ENCODE measurements around the gene ERICH6.

ERICH6 gene

DNA sequence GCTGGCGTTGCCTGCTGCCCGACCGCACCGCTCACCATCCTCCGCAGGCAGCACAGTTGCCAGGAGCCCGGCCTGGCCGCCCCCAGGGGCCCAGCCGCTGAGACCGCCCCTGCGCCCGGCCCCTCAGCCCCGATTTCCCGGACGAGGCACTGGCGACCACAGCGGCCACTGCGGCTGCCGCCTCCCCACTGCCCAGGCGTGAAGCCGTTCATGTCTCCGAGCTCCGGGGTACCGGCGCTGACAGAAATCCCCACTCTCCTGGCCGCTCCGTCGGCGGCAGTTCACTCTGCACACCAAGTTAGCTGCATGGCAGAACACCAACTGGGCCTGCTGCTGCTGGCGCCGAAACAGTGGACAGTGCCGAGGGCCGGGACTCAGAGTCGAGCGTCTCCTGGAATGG lies 92.1 kb downstream of the ERICH6 start:
- Histone ChIP-seq H3K27me3 (ENCODE audit: control insufficient read depth in 1 of 2, insufficient read depth in 2 of 2, low read length in 2 of 2) (no peaks in the 10 kb centered on the region), H3K4me3 (ENCODE audit: low read length in 2 of 2) (no peak overlapping the region), H3K4me1 (ENCODE audit: control insufficient read depth, insufficient read depth, low read length) (no peaks in the 10 kb centered on the region)

DNA sequence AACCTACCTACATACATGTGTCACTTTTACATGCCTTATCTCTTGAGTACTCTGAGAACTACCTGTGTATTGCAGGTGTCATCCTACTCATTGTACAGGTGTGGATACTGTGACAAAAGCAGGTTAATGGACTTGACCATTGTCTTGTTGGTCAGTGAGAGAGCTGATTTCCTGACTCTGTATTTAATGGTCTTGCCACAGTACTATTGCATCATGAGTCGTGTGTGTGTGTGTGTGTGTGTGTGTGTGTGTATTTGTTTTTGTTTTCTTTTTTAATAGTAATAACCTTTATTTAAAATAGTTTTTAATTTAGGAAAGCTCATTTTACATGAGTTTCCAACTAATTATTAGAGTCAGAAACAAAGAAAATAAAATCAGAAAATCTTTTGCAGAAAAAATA lies 92.9 kb downstream of the ERICH6 start:
- no peak overlapping the region for H3K9ac ChIP-seq (ENCODE audit: low read length in 2 of 2)
- H3K27ac ChIP-seq (ENCODE audit: low read length), result no peak overlapping the region
- H3K27me3 ChIP-seq (ENCODE audit: control insufficient read depth in 1 of 2, insufficient read depth in 2 of 2, low read length in 2 of 2), result no peaks in the 10 kb centered on the region
- H3K9me3 ChIP-seq (ENCODE audit: control insufficient read depth in 2 of 2, low read length in 2 of 2), result no peaks in the 10 kb centered on the region
- no peaks in the 10 kb centered on the region for H3K4me1 ChIP-seq (ENCODE audit: control insufficient read depth, insufficient read depth, low read length)
- H3K4me3 ChIP-seq (ENCODE audit: low read length in 2 of 2), result no peak overlapping the region
- H3K36me3 ChIP-seq (ENCODE audit: control insufficient read depth in 2 of 2, insufficient read depth in 2 of 2, low read length in 2 of 2), result peaks cover 0 to 3% of the 10 kb centered on the region in 2 donors

More for the DNA sequence above, 92.1 kb downstream of the ERICH6 start:
- H3K9me3 ChIP-seq (ENCODE audit: control insufficient read depth in 2 of 2, low read length in 2 of 2), result no peaks in the 10 kb centered on the region
- H3K9ac ChIP-seq (ENCODE audit: low read length in 2 of 2), result no peak overlapping the region
- no peak overlapping the region for H3K27ac ChIP-seq (ENCODE audit: low read length)
- peaks cover 0 to 3% of the 10 kb centered on the region in 2 donors for H3K36me3 ChIP-seq (ENCODE audit: control insufficient read depth in 2 of 2, insufficient read depth in 2 of 2, low read length in 2 of 2)

DNA sequence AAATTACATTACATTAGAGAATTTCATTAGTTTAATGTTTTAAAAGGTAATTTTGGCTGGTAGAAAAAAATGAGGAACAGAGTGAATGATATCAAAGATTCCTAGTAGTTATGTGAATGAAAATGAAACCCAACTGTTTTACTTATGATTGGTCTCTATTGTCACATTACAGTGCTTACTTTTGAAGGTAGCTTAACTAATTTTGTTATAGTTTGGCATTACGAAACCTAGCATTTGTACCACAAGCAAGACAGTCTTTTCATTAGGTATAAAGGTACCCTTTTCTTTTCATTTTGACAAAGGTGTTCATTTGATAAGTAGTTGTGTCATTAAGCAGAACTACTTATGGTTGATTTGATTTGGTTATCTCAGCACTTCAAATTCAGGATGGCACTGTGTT lies 93.7 kb downstream of the ERICH6 start:
- Histone ChIP-seq H3K4me1 (ENCODE audit: control insufficient read depth, insufficient read depth, low read length) (peaks cover 4% of the 10 kb centered on the region), H3K36me3 (ENCODE audit: control insufficient read depth in 2 of 2, insufficient read depth in 2 of 2, low read length in 2 of 2) (peaks cover 0 to 3% of the 10 kb centered on the region in 2 donors), H3K27ac (ENCODE audit: low read length) (no peak overlapping the region), H3K9ac (ENCODE audit: low read length in 2 of 2) (no peak overlapping the region), H3K9me3 (ENCODE audit: control insufficient read depth in 2 of 2, low read length in 2 of 2) (no peaks in the 10 kb centered on the region), H3K27me3 (ENCODE audit: control insufficient read depth in 1 of 2, insufficient read depth in 2 of 2, low read length in 2 of 2) (no peaks in the 10 kb centered on the region), H3K4me3 (ENCODE audit: low read length in 2 of 2) (no peak overlapping the region)
